Activated CD4-positive, alpha-beta T cell treated with anti-CD3 and anti-CD28 coated beads for 36 hours (primary cell): ENCODE measurements around the gene SNAI3. TPM values are rescaled to one million over a fixed set of nuclear protein-coding genes. Genes with fewer than 3 reads are reported as not detected.

Experiments
- ATAC-seq: fragments of 200-7000 bp; cut with Tn5 transposase; one replicate; pipeline ENCODE4 v1.10.0; 2021; ENCODE audit warnings: mild to moderate bottlenecking, moderate library complexity
- CTCF ChIA-PET: fragments of 350-600 bp; sonication (Branson Sonifier 250); formaldehyde crosslinking; loops from one replicate; lab custom pipeline; 2021; ENCODE audit warnings: antibody characterized with exemption; lab: Charles Lee
- POLR2A ChIA-PET: fragments of 350-600 bp; sonication (Branson Sonifier 250); formaldehyde crosslinking; loops from one replicate; lab custom pipeline; 2021; ENCODE audit warnings: antibody characterized with exemption, inconsistent platforms; lab: Charles Lee
- DNase-seq: peaks from one replicate; pipeline ENCODE4 v3.0.0-alpha.2; 2020
- H3K27ac Mint-ChIP-seq: one replicate; pipeline ENCODE4 v1.8.0; 2021; ENCODE audit warnings: mixed read lengths
- H3K27me3 Mint-ChIP-seq: one replicate; pipeline ENCODE4 v1.8.0; 2021; ENCODE audit warnings: mixed read lengths
- H3K36me3 Mint-ChIP-seq: one replicate; pipeline ENCODE4 v1.8.0; 2021; ENCODE audit warnings: low read depth, mixed read lengths
- H3K4me1 Mint-ChIP-seq: one replicate; pipeline ENCODE4 v1.8.0; 2021; ENCODE audit warnings: mixed read lengths
- H3K4me3 Mint-ChIP-seq: one replicate; pipeline ENCODE4 v1.8.0; 2021; ENCODE audit warnings: mild to moderate bottlenecking, moderate library complexity, mixed read lengths
- H3K9me3 Mint-ChIP-seq: one replicate; pipeline ENCODE4 v1.8.0; 2021; ENCODE audit warnings: low read depth, mixed read lengths
- intact Hi-C, 2 experiments: fragments of 100-400 bp; cut with DNase I in 1 of 2; cut with micrococcal nuclease in 1 of 2; formaldehyde crosslinking; loops; one replicate each; pipeline versions ENCODE4 v1.14.2 to v1.15.1; 2022 to 2024; cut with DNase I, micrococcal nuclease
- total RNA-seq, 2 experiments: library from RNA; stranded (reverse); gene quantifications; one replicate each; pipeline ENCODE4 v1.2.3, GENCODE V29; 2021

Gene SNAI3
- total RNA-seq, 2 experiments from 2014 or later = 3.6 to 4.1 TPM

DNA sequence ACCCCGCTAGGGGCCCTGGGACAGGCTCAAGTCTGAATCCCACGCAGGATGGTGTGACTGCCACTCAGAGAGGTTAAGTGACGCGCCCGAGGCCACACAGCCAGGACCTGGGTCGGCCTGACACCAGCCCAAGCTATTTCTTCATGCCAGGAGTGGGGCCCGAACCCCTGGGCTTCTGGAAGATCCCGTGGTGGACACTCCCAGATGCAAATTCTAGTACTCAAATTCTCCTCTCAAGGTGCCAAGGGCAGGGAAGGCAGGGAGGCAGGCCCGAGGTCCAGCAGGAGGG, 42.7 kb downstream of the SNAI3 start:
- DNase-seq (no peak), ATAC-seq (no peak)
- Mint-ChIP-seq H3K4me3 (no peak overlapping the region), H3K4me1 (peaks cover 7% of the 10 kb centered on the region), H3K36me3 (peaks cover 6% of the 10 kb centered on the region), H3K9me3 (no peaks in the 10 kb centered on the region), H3K27ac (no peak overlapping the region), H3K27me3 (peaks cover 6% of the 10 kb centered on the region)
- intact Hi-C loops = no loop called here
- CTCF ChIA-PET = no interaction called here
- POLR2A ChIA-PET = no interaction called here

GRCh38 chr16:88642881-88643643, 43.2 kb downstream of the SNAI3 start:
- intact Hi-C loops = no loop called here
- ChIA-PET CTCF (no interaction called here), POLR2A (no interaction called here)
- H3K27ac Mint-ChIP-seq = no peak overlapping the region
- peaks cover 8% of the 10 kb centered on the region for H3K27me3 Mint-ChIP-seq
- peaks cover 6% of the 10 kb centered on the region for H3K36me3 Mint-ChIP-seq
- H3K4me1 Mint-ChIP-seq = peaks cover 11% of the 10 kb centered on the region
- H3K4me3 Mint-ChIP-seq = no peak overlapping the region
- ATAC-seq = no peak
- H3K9me3 Mint-ChIP-seq = no peaks in the 10 kb centered on the region
- DNase-seq = no peak

- ChIA-PET POLR2A (interaction anchor here (0.5 kb wide), 1 partner anchor 15 kb away, joined by 3 read pairs; no protein-coding TSS in a partner anchor), CTCF (no interaction called here)
- no peak for ATAC-seq
- H3K4me3 Mint-ChIP-seq = no peak overlapping the region
- peaks cover 20% of the 10 kb centered on the region for H3K27me3 Mint-ChIP-seq
- no peak for DNase-seq
- intact Hi-C loops = no loop called here
- H3K27ac Mint-ChIP-seq = no peak overlapping the region
- peaks cover 9% of the 10 kb centered on the region for H3K36me3 Mint-ChIP-seq
- H3K9me3 Mint-ChIP-seq = no peaks in the 10 kb centered on the region
- H3K4me1 Mint-ChIP-seq = peaks cover 27% of the 10 kb centered on the region
Observed at GRCh38 chr16:88640498-88641247, 45.6 kb downstream of the SNAI3 start.

DNA sequence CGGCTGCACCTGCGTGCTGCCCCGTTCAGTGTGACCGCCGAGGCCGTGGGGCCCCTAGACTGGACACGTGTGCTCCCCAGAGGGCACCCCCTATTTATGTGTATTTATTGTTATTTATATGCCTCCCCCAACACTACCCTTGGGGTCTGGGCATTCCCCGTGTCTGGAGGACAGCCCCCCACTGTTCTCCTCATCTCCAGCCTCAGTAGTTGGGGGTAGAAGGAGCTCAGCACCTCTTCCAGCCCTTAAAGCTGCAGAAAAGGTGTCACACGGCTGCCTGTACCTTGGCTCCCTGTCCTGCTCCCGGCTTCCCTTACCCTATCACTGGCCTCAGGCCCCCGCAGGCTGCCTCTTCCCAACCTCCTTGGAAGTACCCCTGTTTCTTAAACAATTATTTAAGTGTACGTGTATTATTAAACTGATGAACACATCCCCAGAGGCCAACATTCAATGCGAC, 46.2 kb downstream of the SNAI3 start:
- ChIA-PET POLR2A (interaction anchor here (0.5 kb wide), 1 partner anchor 14 kb away, joined by 3 read pairs; no protein-coding TSS in a partner anchor), CTCF (interaction anchor here (0.9 kb wide), 1 partner anchor 70 kb away, joined by 3 read pairs; the partner anchor contains the start of gene ZC3H18)
- intact Hi-C loops = no loop called here
- Mint-ChIP-seq H3K27me3 (peaks cover 23% of the 10 kb centered on the region), H3K4me1 (peaks cover 30% of the 10 kb centered on the region), H3K4me3 (no peak overlapping the region), H3K36me3 (peaks cover 11% of the 10 kb centered on the region), H3K27ac (no peak overlapping the region), H3K9me3 (no peaks in the 10 kb centered on the region)
- no peak for ATAC-seq
- DNase-seq = no peak

DNA sequence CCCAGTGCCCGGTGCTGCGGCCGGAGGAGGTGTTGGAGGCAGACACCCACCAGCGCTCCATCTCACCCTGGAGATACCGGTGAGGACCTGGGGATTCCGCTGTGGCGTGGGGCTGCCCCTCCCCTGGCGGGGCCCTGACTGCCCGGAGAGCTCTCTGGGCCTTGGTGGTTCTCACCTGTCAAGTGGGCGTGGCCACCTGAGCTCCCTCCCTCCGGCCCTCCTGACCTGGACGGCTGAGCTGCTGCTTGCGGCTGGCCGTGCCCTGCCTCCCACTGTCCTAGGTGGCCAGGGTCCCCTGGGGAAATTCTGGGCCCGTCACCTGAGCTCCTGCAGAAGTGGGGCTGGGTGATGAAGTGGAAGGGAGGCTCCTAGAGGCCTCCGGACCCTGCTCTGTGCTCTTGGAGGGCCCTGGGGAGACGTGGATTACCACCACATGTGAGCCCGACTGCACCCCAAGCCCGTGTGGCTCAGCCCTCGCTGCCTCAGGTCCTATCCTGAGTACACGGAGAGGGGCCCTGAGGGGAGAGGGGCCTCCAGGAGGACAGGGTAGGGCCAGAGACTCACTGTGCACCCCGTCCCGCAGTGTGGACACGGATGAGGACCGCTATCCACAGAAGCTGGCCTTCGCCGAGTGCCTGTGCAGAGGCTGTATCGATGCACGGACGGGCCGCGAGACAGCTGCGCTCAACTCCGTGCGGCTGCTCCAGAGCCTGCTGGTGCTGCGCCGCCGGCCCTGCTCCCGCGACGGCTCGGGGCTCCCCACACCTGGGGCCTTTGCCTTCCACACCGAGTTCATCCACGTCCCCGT, 46.9 kb downstream of the SNAI3 start:
- ATAC-seq = no peak

GRCh38 chr16:88638323-88639230, 47.7 kb downstream of the SNAI3 start, which contains the start of gene IL17C:
TSS of gene IL17C (plus strand) at chr16:88638572. CDS start at chr16:88638642, 70 bp downstream.
- ChIA-PET CTCF (interaction anchor here (1.0 kb wide), 1 partner anchor 43 kb away, joined by 4 read pairs; no protein-coding TSS in a partner anchor), POLR2A (no interaction called here)
- intact Hi-C loops = loop anchor here in 1 of 2 experiments (10.0 kb wide), 1 partner anchor 146 kb away; the partner anchor contains the start of gene PIEZO1
- no peak for ATAC-seq
- H3K27ac Mint-ChIP-seq = no peak within 1 kb of the TSS
- peaks cover 6% of the 10 kb centered on the region for H3K36me3 Mint-ChIP-seq
- H3K9me3 Mint-ChIP-seq = no peaks in the 10 kb centered on the region
- H3K4me1 Mint-ChIP-seq = peaks cover 38% of the 10 kb centered on the region
- no peak for DNase-seq
- H3K4me3 Mint-ChIP-seq = no peak within 1 kb of the TSS
- H3K27me3 Mint-ChIP-seq = peaks cover 23% of the 10 kb centered on the region

More for the DNA sequence above, 46.9 kb downstream of the SNAI3 start:
- H3K9me3 Mint-ChIP-seq = no peaks in the 10 kb centered on the region
- H3K36me3 Mint-ChIP-seq = peaks cover 11% of the 10 kb centered on the region
- intact Hi-C loops = loop anchor here in 1 of 2 experiments (10.0 kb wide), 1 partner anchor 145 kb away; the partner anchor contains the start of gene PIEZO1
- peaks cover 33% of the 10 kb centered on the region for H3K4me1 Mint-ChIP-seq
- ChIA-PET CTCF (interaction anchor here (0.7 to 1.0 kb wide), 3 partner anchors 42 to 69 kb away, joined by 3 to 4 read pairs (median 3); partner anchors contain the start of gene ZC3H18), POLR2A (no interaction called here)
- H3K27ac Mint-ChIP-seq = no peak overlapping the region
- DNase-seq = no peak
- H3K27me3 Mint-ChIP-seq = peaks cover 23% of the 10 kb centered on the region
- H3K4me3 Mint-ChIP-seq = no peak overlapping the region

- peaks cover 44% of the 10 kb centered on the region for H3K4me1 Mint-ChIP-seq
- H3K27me3 Mint-ChIP-seq = peaks cover 23% of the 10 kb centered on the region
- CTCF ChIA-PET = no interaction called here
- POLR2A ChIA-PET = interaction anchor here (0.6 to 0.9 kb wide), 2 partner anchors 13 to 463 kb away, joined by 3 to 5 read pairs; no protein-coding TSS in a partner anchor
- H3K27ac Mint-ChIP-seq = no peak overlapping the region
- peaks cover 8% of the 10 kb centered on the region for H3K36me3 Mint-ChIP-seq
- DNase-seq = no peak
- no peaks in the 10 kb centered on the region for H3K9me3 Mint-ChIP-seq
- H3K4me3 Mint-ChIP-seq = peak overlapping the region; percentile 33
- ATAC-seq = no peak
- intact Hi-C loops = loop anchor here in 1 of 2 experiments (10.0 kb wide), 1 partner anchor 148 kb away; the partner anchor contains the start of gene PIEZO1
Observed at GRCh38 chr16:88636488-88637265, 49.6 kb downstream of the SNAI3 start.

DNA sequence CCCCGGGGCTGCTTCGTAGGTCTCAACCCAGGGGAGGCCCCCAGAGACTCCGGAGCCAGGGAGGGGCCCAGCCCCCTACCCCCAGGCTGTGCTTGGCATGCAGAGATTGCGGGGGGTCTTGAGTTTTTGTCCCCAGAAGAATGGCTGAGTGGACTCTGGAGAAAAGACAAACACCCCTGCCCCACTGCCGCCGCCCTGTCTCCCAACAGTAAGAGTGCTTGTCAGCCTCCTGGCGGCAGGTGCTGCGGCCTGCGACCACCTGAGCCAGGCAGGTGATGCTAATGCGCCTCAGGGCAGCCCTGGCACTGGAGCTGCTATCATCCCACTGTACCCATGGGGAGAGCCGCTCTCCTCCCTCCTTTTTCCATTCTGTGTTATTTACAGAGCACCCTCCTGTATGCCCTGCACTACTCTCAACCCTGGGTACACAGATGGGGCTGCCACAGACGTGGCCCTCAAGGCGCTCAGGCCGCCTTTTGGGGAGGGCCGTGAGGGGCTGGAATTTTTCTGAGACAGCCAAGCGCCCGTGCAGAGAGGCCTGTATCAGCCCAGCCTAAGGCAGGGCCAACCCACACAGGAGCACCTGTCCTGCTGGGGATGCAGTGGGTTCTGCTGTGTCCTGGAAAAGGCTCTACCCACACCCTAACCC, 50.5 kb downstream of the SNAI3 start:
- DNase-seq (no peak), ATAC-seq (no peak)
- ChIA-PET CTCF (no interaction called here), POLR2A (no interaction called here)
- Mint-ChIP-seq H3K9me3 (no peaks in the 10 kb centered on the region), H3K4me1 (peaks cover 44% of the 10 kb centered on the region), H3K4me3 (no peak overlapping the region), H3K27ac (no peak overlapping the region), H3K36me3 (peaks cover 14% of the 10 kb centered on the region), H3K27me3 (peaks cover 23% of the 10 kb centered on the region)
- intact Hi-C loops = loop anchor here (2.0 to 10.0 kb wide), 3 partner anchors 15 to 149 kb away; partner anchors contain the start of genes CYBA (in 1 of the 2) and PIEZO1 (in 1 of the 2)

- Mint-ChIP-seq H3K27me3 (peaks cover 20% of the 10 kb centered on the region), H3K9me3 (no peaks in the 10 kb centered on the region), H3K36me3 (peaks cover 14% of the 10 kb centered on the region), H3K4me3 (peak overlapping the region; percentile 56), H3K27ac (peak overlapping the region; percentile 31), H3K4me1 (peaks cover 42% of the 10 kb centered on the region)
- POLR2A ChIA-PET = no interaction called here
- intact Hi-C loops = loop anchor here (1.0 to 10.0 kb wide), 6 partner anchors 16 to 150 kb away; partner anchors contain the start of genes CYBA (in 2 of the 2), MVD (in 1 of the 2), PIEZO1 (in 1 of the 2) and SNAI3 (in 1 of the 2)
- CTCF ChIA-PET = no interaction called here
- DNase-seq (no peak), ATAC-seq (no peak)
Observed at GRCh38 chr16:88634994-88635670, 51.2 kb downstream of the SNAI3 start.
